NCI-H2107 treated with DMSO at 0.1 percent for 48 hours (cell line): Measurements from ENCODE around the gene CPLX1.
"Not testable (repeated sequence)": the region's sequence is repeated elsewhere in the genome, so short reads cannot be mapped to it uniquely, and the experiment has no call there.

Source experiments
- DNase-seq: peaks from one replicate; lab custom pipeline; 2025; ENCODE audit not compliant: unreplicated experiment; lab: John Stamatoyannopoulos, UW

The CPLX1 gene

DNA sequence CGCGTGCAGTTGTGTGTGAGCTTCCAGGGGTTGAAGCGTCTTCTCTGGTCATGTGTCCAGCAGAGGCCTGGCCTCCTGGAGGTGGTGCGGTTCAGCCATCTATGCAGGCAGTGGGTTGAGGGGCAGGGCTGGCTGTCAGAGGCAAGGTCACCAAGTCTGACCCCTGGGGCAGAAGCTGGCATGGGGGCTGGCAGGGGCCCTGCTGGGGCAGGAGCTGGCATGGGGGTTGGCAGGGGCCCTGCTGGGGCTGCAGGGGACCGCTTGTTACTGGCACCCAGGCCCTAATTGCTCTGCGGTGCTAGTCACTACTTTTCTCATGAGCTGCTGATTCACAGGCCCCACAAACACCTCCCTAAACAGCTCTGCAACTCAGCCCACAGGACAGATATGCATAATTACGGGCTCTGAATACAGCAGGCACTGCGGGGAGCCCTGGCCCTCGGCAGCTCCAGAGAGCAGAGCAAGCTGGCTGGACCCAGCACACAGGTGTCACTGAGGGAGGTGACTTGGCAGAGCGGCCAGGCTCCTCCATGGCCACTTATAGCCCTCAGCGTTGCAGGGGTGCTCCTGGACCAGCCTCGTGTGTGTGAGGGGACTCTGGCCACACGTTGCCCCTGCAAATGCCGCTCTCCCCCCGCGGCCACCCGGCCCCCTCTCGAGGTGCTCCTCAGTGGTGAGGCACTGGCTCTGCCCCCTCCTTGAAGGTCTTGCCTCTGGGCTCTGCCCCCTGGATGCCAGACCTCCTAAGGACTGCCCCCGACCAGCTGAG is 32.7 kb downstream of the CPLX1 start:
- peak; percentile 19 for DNase-seq

DNA sequence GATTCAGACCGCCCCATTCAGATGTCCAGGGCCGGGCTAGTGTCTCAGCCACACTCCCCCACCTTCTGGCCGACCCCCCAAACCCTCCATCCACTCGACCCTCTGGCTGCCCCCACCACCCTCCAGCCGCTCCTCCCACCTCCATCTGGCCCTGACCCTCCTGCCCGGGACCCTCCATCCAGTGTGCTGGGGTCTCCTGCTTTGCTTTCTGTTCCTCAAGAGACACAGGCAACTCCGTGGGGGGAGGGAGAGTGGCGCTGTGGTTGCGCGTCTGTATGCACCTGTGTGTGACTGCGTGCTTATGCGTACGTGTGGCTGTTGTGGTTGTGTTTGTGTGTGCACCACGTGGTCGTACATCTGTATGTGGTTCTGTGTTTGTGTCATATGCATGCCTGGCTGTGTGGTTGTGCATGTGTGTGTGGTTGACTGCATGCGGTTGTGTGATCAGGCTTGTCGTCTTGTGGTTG is 33.3 kb downstream of the CPLX1 start:
- peak; percentile 0 for DNase-seq

- DNase-seq = no peak
Measured at GRCh38 chr4:791898-792625, 33.9 kb downstream of the CPLX1 start.

DNA sequence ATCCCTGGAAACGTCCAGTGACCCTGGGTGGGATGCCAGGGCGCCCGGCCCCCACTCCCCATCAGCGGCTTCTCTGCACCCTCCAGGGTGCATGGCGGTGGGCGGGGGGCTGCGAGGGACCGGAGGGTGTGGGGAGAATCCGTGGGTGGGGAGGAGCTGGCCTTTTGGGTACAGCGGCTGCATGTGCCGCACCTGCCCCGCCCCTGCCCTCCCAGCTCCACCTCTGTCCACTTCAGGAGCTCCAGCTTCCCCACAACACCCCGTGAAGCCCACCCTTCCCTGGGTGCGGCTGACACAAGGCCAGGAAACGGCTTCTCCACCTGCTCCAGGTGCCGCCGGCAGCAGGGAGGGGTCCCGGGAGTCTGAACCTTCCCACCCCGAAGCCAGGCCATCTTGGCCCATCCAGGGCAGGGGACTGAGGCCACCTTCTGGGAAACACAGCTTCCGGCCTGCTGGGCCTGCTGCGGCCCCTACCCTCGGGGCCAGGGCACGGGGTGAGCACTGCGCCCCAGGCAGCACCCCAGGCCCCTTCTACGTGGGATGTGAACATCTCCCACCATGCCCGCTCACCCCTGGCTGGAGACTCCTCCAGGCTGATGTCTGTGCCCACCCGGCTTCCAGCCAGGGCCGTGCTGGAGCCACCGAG is 34.6 kb downstream of the CPLX1 start:
- DNase-seq = no peak

DNA sequence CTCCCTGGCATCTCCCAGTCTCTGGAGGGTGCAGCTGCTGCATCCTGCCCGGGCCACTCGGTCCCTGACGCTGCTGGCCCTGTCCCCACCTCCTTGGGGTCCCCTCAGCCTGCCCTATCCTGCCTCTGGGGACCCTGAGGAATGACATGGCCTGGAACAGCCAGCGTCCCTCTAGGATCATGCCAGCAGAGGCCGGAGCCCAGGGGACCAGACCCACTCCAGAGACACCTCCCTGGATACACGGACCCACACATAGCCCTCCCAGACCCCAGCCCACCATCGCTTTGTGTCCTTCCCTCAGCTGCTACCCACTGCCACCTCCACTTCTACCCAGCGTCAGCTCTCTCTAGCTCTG is 35.5 kb downstream of the CPLX1 start:
- no peak for DNase-seq

DNA sequence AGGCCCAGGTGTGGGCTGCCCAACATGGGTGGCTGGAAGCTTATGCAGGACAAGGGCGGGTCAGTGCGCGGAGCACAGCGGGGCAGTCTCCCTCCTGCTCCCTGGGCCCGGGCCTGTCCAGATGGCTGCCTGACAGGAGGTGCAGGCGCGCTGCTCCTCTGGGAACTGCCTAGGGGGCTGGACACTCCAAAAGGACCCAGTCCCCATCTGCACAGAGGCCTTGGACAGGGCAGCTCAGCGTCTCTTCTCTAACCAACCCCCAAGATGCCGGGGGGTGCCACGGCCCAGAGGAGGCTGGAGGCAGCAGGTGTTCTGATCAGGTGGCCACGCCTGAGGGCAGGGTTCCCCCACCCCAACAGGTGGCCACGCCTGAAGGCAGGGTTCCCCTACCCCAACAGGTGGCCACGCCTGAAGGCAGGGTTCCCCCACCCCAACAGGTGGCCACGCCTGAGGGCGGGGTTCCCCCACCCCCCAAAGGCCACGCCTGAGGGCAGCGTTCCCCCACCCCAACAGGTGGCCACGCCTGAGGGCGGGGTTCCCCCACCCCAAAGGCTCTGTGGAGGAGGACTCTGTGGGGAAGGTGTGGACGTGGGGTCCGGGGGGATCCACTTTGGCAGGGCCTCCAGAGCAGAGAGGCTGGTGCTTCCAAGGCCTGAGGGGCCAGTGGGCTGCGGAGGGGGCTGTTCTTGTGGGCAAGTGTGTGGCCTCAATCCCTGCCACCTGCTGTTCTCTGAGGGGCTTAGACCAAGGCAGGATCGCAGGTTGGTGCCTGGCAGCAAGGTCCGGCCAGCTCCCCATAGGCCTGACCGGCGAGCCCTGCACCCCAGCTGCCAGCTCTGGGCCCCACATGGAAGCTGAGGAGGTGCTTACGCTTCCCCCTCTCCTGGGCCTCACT is 36.1 kb downstream of the CPLX1 start:
- no peak for DNase-seq

- DNase-seq = no peak
Measured at GRCh38 chr4:788636-789297, 37.2 kb downstream of the CPLX1 start.

DNA sequence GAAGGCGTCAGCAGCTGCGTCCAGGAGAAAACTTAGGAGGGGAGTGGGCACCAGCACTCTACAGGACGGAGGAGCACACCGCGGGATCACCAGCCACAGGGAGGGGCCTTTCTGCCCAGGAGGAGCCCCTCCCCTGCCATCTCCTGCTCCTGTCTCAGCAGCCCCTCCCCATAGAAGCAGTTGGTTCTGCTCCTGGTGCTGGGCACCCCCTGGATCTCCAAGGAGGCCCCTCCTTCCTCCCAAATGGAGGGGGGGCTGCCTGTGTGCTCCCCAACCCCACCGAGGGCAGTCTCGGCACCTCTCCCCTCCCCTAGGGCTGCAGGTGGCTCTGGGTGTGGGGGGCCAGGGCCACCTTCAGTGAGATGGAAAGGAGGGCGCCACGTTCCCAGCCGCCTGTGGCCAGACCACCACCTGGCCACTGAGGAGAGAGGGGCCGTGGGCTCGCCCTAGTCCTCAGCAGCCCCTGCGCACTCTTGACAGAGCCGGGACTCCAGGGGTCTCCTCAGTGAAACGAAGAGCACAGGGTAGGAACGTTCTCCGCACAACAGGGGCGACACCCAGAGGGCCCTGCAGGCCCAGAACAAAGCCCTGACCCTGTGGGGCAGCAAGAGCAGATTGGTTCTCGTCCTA is 37.8 kb downstream of the CPLX1 start:
- DNase-seq = no peak

GRCh38 chr4:787561-787981 is 38.4 kb downstream of the CPLX1 start:
- no peak for DNase-seq

DNA sequence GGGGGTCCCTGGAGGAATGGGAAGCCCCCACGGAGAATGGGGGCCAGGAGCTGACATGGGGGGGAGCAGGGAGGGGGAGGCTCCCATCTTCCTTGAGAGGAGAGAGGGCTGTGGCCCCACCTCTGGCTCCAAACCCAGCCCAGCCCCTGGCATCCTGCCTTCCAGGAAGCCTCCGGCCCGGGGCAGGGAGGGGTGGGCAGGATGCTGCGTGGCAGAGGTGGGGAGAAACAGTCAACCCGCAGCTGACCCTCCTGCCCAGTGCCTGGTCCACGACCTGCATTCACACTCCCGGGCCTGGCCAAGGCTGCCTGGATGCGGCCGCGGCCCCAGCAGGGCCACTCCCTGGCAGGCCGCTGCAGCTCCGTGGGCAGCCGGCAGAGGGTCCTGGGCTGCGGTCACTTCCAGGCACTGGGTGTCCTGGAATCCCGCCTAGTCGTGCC is 39.0 kb downstream of the CPLX1 start:
- DNase-seq = no peak

DNA sequence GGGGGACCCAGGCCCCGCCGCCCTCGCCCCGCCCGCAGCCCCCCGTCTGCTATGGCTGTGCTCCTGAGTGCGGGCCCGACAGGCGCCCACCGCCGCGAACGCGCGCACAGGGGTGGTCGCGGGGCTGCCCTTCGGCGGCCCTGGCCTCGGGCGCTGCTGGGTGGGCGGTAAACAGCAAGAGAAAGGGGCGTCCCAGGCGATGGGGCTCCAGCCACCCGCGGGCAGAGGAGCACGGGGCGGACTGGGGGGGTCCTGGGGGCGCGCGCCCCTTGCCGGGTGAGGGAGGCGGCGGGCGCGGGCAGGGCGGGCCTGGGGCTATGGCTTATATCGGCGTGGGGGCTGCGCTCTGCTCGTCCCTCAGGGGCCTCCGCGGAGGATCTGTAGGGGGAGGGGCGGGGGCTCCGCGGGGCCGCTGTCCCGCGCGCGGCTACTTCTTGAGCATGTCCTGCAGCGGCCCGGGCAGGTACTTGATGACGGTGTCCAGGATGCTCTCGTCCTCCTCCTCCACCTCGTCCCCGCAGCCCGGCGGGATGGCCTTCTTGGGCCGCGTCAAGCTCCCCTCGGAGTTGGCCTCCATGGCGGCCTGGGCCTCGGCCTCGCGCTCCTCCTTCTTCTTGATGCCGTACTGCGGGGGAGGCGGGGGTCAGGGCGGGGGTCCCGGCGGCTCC is 39.7 kb downstream of the CPLX1 start:
- no peak for DNase-seq

GRCh38 chr4:785332-786073 is 40.4 kb downstream of the CPLX1 start:
- no peak for DNase-seq

DNA sequence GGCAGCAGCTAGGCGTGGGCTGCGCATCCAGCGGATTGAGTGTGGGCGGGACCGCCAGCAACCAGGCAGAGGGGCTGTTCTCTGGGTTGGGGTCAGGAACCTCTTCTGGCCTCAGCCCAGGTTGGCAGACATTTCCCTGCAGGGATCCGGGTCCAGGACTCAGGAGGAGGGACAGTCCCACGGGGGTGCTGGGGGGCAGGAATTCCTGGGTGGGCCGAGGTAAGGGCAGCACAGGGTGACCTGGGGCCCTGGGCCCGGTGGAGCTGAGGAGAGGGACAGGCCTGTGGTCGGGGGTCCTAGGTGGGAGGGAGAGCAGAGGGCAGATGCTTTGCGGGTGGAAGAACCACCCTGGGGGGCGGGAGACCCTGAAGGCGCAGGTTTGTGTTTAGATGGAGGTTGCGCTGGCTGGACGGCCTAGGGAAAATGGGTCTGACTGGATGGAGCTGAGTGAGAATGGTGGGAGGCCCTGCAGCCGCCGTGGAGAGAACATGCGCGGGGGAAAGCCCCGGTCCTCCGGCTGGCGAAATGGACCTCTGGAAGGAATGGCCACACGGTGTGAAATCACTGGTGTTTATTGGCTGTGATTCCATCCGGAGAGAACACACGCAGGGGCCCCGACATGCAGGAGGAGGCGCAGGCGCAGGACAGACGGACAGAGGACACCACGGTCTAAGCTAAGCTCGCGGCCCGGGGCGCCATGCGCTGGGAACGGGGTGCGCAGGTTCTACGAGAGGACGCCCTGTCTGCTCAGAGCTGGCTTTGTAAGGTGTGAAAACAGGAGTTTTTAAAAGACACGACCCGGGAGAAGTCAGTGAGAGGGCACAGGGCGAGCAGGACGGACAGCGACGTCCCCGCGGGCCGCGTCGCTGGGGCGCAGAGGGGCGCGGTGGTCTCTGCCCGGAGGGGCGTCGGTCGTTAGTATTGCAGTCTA is 41.3 kb downstream of the CPLX1 start:
- no peak for DNase-seq

DNA sequence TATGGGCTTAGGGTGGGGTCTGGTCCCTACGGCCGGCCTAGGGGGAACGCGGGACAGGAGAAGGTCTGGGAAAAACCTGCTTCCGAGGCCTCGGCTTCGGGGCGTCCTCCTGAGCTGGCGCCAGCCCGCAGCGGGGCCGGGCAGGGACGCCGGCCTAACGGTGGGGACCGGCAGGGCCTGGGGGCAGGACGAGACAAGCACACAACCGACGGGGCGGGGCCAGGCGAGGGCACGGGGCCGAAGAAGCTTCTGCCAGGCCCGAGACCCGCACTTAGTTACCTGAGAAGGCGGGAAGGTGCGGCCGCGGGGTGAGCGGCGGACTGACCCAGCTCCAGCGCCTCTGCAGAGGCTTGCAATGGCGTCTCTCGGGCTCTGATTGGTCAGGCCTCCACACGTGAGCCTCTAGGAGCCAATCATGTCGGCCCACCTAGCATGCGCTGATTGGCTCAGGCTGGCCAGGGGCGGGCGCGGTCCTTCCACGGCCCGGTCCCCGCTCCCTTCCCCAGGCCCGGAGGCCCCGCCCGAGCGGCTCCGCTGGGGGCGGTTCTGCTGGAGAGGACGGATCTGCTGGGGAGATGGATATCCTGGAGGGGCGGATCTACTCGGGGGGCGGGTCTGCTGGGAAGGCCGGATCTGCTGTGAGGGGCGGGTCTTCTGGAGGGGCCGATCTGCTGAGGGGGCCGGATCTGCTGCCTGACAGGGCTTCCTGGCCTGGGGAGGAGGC is 44.3 kb downstream of the CPLX1 start:
- DNase-seq = peak; percentile 90

DNA sequence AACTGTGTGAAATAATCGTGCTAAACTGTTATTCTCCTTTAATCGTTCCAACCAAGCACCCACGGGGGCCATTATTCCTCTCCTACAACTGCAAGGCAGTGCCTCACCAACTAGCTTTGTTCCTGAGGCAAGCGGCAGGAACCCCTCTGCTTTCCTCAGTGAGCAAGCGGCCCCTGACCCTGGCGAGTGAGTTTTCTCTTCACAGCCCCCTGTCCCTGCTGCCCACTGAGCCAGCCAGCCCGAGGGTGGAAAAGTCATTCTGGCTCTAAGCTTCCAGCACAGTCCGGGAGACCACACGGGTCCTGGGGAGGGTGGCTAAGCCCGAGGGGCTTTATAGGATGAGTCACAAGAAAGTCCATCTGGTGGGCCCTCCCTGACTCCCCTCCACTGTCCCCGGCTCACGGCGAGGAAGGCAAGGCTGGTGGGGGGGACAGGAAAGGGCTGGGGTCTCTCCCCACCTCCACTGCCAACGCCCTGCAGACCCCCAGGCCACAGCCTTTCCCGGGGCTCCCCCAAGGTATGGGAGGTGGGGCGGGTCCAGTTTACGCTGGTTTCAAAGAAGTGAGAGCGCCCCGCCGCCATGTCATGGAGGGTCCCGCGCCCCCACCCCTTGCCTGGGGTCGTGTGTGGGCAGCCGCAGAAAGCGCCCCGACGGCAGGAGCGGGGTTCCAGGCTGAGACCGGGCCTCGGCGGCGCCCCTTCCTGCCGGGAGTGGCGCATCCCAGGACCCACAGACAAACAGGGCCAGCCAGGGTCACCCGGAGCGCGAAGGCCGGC is 45.0 kb downstream of the CPLX1 start:
- DNase-seq = no peak

GRCh38 chr4:780255-780654 is 45.7 kb downstream of the CPLX1 start:
- not testable (repeated sequence) for DNase-seq
